PC-3 (cell line): ENCODE results near the gene TTK. TPM values are rescaled to one million over a fixed set of nuclear protein-coding genes. Genes with fewer than 3 reads are reported as not detected.

Experiments used
- ATAC-seq: fragments of 200-7000 bp; cut with Tn5 transposase; 2 replicates; pipeline ENCODE4 v1.9.1; 2020; ENCODE audit warnings: mild to moderate bottlenecking, moderate library complexity
- BruUV-seq: library from RNA; stranded (reverse); fragments of 400-500 nt; replicated peaks from 2 replicates; lab custom pipeline; 2021; lab: Mats Ljungman, UMichigan
- CTCF ChIA-PET: fragments of 300-600 bp; sonication (Branson Sonifier 250); formaldehyde crosslinking; loops from one replicate; lab custom pipeline; 2022; ENCODE audit warnings: antibody characterized with exemption; lab: Charles Lee
- POLR2A ChIA-PET: fragments of 300-600 bp; sonication (Branson Sonifier 250); formaldehyde crosslinking; loops from one replicate; lab custom pipeline; 2022; ENCODE audit warnings: antibody characterized with exemption; ENCODE audit not compliant: unreplicated experiment; lab: Charles Lee
- DNase-seq: peaks from one replicate; pipeline ENCODE4 v3.0.0-alpha.2; 2015
- H2AFZ ChIP-seq: fragments of 300-600 bp; sonication (generic); 2 replicates; pipeline ENCODE4 v1.6.0; 2016; ENCODE audit warnings: antibody characterized with exemption, low read length
- H3F3A ChIP-seq: fragments of 300-600 bp; sonication (generic); one replicate; pipeline ENCODE4 v1.6.0; 2017; ENCODE audit warnings: antibody characterized with exemption, low read length, control low read depth, mild to moderate bottlenecking; ENCODE audit not compliant: unreplicated experiment
- H3K27ac ChIP-seq: fragments of 300-600 bp; sonication (generic); 2 replicates; pipeline ENCODE4 v1.5.1; 2016; ENCODE audit warnings: mild to moderate bottlenecking, low read length
- H3K27me3 ChIP-seq: fragments of 300-600 bp; sonication (generic); 2 replicates; pipeline ENCODE4 v1.6.1; 2016; ENCODE audit warnings: low read length, mixed read lengths
- H3K36me3 ChIP-seq: fragments of 300-600 bp; sonication (generic); 2 replicates; pipeline ENCODE4 v1.6.1; 2016; ENCODE audit warnings: low read depth, mixed run types, low read length, mixed read lengths
- H3K4me1 ChIP-seq: fragments of 300-600 bp; sonication (generic); 2 replicates; pipeline ENCODE4 v1.5.1; 2016; ENCODE audit warnings: low read length; ENCODE audit not compliant: insufficient read depth
- H3K4me2 ChIP-seq: fragments of 300-600 bp; sonication (generic); 2 replicates; pipeline ENCODE4 v1.6.0; 2016; ENCODE audit warnings: low read length
- H3K4me3 ChIP-seq: fragments of 300-600 bp; sonication (generic); 2 replicates; pipeline ENCODE4 v1.5.1; 2016; ENCODE audit warnings: mild to moderate bottlenecking, low read length, mixed read lengths
- H3K79me2 ChIP-seq: fragments of 300-600 bp; sonication (generic); 2 replicates; pipeline ENCODE4 v1.6.1; 2017; ENCODE audit warnings: low read length, mixed read lengths
- H3K9ac ChIP-seq: fragments of 300-600 bp; sonication (generic); 2 replicates; pipeline ENCODE4 v1.6.0; 2016; ENCODE audit warnings: mild to moderate bottlenecking, low read length
- H3K9me2 ChIP-seq: fragments of 300-600 bp; sonication (generic); replicated peaks from 2 replicates; pipeline ENCODE4 v1.6.1; 2016; ENCODE audit warnings: mixed run types, low read length, mixed read lengths
- H3K9me3 ChIP-seq: fragments of 300-600 bp; sonication (generic); 2 replicates; pipeline ENCODE4 v1.6.1; 2016; ENCODE audit warnings: low read length, mixed read lengths
- H4K20me1 ChIP-seq: fragments of 300-600 bp; sonication (generic); 2 replicates; pipeline ENCODE4 v1.6.1; 2016; ENCODE audit warnings: low read length, mixed read lengths
- EZH2 ChIP-seq: fragments of 300-600 bp; sonication (generic); IDR thresholded peaks from one replicate; pipeline ENCODE4 v1.6.1; 2017; ENCODE audit warnings: antibody characterized with exemption, mild to moderate bottlenecking, low read length; ENCODE audit not compliant: unreplicated experiment
- EZH2phosphoT487 ChIP-seq: fragments of 300-600 bp; sonication (generic); IDR thresholded peaks from 2 replicates; pipeline ENCODE4 v1.6.1; 2018; ENCODE audit warnings: mild to moderate bottlenecking, antibody characterized with exemption, low read length, borderline replicate concordance
- intact Hi-C: fragments of 100-400 bp; cut with micrococcal nuclease; formaldehyde crosslinking; loops from 2 replicates; pipeline ENCODE4 v1.9.0; 2023
- total RNA-seq: library from RNA; depleted of rRNA; stranded (reverse); fragments of >200 nt; gene quantifications from 2 replicates; pipeline ENCODE4 v1.2.3, GENCODE V29; 2014
- TF ChIP-seq, protein P1 (sequence below): fragments of 300-600 bp; sonication (generic); conservative IDR thresholded peaks from 2 replicates; pipeline ENCODE4 v1.5.1; 2017; ENCODE audit warnings: antibody characterized with exemption, low read depth, mild to moderate bottlenecking, low read length

TTK gene
- total RNA-seq, 1 experiment from 2014 or later: 39.0 TPM

DNA sequence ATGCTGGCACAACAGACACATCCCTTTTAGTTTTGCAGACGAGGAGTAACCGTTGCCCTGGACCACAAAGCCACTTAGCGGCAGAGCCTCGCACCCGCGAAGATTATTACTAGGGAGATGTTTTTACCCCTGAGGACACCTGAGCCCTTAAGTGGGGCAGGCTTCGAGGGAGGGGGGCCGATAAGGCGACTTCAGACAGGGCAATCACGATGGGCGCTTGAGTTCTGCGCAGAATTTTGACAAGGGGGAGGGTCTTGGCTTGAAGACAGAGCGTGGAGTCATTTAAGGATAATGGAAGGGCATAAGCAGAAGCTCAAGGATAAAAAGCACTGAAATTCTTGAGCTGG, 650 bp upstream of the TTK start:
- H3K36me3 ChIP-seq: peaks cover 16% of the 10 kb centered on the region; the same call in 1 of the 2 replicates
- CTCF ChIA-PET: interaction anchor here (0.6 to 1.0 kb wide), 2 partner anchors 55 to 58 kb away, joined by 3 read pairs; no protein-coding TSS in a partner anchor
- TF ChIP-seq, protein P1, sequence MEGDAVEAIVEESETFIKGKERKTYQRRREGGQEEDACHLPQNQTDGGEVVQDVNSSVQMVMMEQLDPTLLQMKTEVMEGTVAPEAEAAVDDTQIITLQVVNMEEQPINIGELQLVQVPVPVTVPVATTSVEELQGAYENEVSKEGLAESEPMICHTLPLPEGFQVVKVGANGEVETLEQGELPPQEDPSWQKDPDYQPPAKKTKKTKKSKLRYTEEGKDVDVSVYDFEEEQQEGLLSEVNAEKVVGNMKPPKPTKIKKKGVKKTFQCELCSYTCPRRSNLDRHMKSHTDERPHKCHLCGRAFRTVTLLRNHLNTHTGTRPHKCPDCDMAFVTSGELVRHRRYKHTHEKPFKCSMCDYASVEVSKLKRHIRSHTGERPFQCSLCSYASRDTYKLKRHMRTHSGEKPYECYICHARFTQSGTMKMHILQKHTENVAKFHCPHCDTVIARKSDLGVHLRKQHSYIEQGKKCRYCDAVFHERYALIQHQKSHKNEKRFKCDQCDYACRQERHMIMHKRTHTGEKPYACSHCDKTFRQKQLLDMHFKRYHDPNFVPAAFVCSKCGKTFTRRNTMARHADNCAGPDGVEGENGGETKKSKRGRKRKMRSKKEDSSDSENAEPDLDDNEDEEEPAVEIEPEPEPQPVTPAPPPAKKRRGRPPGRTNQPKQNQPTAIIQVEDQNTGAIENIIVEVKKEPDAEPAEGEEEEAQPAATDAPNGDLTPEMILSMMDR: no peak
- TF ChIP-seq EZH2phosphoT487 (no peak), EZH2 (no peak)
- no peaks in the 10 kb centered on the region for H4K20me1 ChIP-seq
- BruUV-seq: TSS peak; percentile 92
- H3K27ac ChIP-seq: peak overlapping the region; percentile 46
- POLR2A ChIA-PET: no interaction called here
- peak overlapping the region; percentile 94 for H2AFZ ChIP-seq
- H3K79me2 ChIP-seq: peaks cover 38% of the 10 kb centered on the region
- DNase-seq: no peak
- no peaks in the 10 kb centered on the region for H3F3A ChIP-seq
- H3K9me3 ChIP-seq: no peaks in the 10 kb centered on the region
- H3K9me2 ChIP-seq: no peaks in the 10 kb centered on the region
- peaks cover 19% of the 10 kb centered on the region for H3K4me1 ChIP-seq
- intact Hi-C loops: loop anchor here (2.0 to 10.0 kb wide), 3 partner anchors 57 to 129 kb away; partner anchors contain the start of gene ELOVL4
- ATAC-seq: peak; percentile 25
- no peaks in the 10 kb centered on the region for H3K27me3 ChIP-seq
- H3K4me3 ChIP-seq: peak overlapping the region; percentile 90
- peak overlapping the region; percentile 98 for H3K4me2 ChIP-seq
- H3K9ac ChIP-seq: peak overlapping the region; percentile 69

DNA sequence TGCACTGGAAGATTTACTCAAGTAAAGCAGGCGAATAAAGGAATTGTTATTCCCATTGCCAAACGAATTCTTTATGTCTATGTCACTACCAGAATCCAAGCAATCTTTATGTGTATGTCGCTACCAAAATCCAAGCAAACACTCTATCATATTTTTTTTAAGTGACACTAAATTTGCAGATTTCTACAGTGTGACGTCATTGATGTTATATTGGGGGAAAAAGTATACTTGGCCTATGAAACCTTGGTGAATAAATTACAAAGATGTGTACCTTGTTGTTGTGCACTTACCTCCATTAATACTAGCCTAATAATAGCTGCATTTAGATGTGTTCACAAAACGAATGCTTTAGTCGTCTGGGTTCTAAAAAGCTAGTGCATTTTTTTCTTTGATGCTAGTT, 957 bp downstream of the TTK start:
- Histone ChIP-seq H3K79me2 (peaks cover 38% of the 10 kb centered on the region), H3K9me3 (no peaks in the 10 kb centered on the region), H3K4me1 (peaks cover 19% of the 10 kb centered on the region), H3K9me2 (no peaks in the 10 kb centered on the region), H3K4me2 (peak overlapping the region; percentile 82), H4K20me1 (no peaks in the 10 kb centered on the region), H3K9ac (peak overlapping the region; percentile 63), H3K36me3 (peaks cover 20% of the 10 kb centered on the region; the same call in 1 of the 2 replicates), H3F3A (no peaks in the 10 kb centered on the region), H2AFZ (no peak overlapping the region), H3K4me3 (peak overlapping the region; percentile 90), H3K27ac (no peak overlapping the region), H3K27me3 (no peaks in the 10 kb centered on the region)
- no peak for DNase-seq
- POLR2A ChIA-PET: no interaction called here
- intact Hi-C loops: loop anchor here (2.0 to 10.0 kb wide), 3 partner anchors 59 to 131 kb away; partner anchors contain the start of gene ELOVL4
- no peak for ATAC-seq
- CTCF ChIA-PET: no interaction called here
- BruUV-seq: no TSS peak
- TF ChIP-seq EZH2phosphoT487: no peak
- TF ChIP-seq EZH2: no peak

DNA sequence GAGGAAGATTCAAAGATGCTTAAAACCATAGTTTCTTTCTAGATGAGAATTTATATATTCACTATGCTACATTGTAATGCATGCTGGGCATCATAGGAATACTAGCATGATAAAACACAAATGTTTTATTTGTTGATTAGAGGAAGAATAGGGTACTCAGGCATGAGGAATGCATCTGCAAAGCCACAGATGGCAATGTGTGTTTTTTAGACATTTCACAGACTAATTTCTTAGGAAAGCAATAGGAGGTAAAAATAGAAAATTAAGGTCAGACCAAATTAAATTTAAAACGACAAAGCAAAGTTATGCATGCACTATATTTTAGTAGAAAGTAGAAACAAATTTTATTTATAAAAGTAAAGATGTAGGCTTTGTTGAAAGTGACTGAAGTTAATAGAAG, 2.1 kb downstream of the TTK start:
- no peaks in the 10 kb centered on the region for H3K9me2 ChIP-seq
- H3K79me2 ChIP-seq: peaks cover 38% of the 10 kb centered on the region
- BruUV-seq: no TSS peak
- intact Hi-C loops: loop anchor here (10.0 kb wide), 2 partner anchors 88 to 132 kb away; no protein-coding TSS in a partner anchor
- H3K4me2 ChIP-seq: peak overlapping the region; percentile 82
- H3K27me3 ChIP-seq: no peaks in the 10 kb centered on the region
- no peaks in the 10 kb centered on the region for H3F3A ChIP-seq
- peaks cover 28% of the 10 kb centered on the region for H3K36me3 ChIP-seq
- ATAC-seq (no peak), DNase-seq (no peak)
- peak overlapping the region; percentile 90 for H3K4me3 ChIP-seq
- H3K9me3 ChIP-seq: no peaks in the 10 kb centered on the region
- ChIA-PET CTCF (no interaction called here), POLR2A (no interaction called here)
- H4K20me1 ChIP-seq: no peaks in the 10 kb centered on the region
- H3K9ac ChIP-seq: no peak overlapping the region
- H3K27ac ChIP-seq: no peak overlapping the region
- peaks cover 19% of the 10 kb centered on the region for H3K4me1 ChIP-seq
- TF ChIP-seq EZH2 (no peak), EZH2phosphoT487 (no peak)
- TF ChIP-seq, protein P1: no peak
- no peak overlapping the region for H2AFZ ChIP-seq
